Hepatocyte (in vitro differentiated cells): Measurements from ENCODE around the gene ACOT4. TPM values are rescaled to one million over a fixed set of nuclear protein-coding genes. Genes with fewer than 3 reads are reported as not detected.
"Not testable (repeated sequence)": the region's sequence is repeated elsewhere in the genome, so short reads cannot be mapped to it uniquely, and the experiment has no call there.

Experiments
- DNase-seq: peaks from one replicate; pipeline ENCODE4 v3.0.0-alpha.2; 2016; ENCODE audit warnings: low spot score
- H2AFZ ChIP-seq: fragments of 200-600 bp; sonication (generic); 2 replicates; pipeline ENCODE4 v1.6.0; 2016; ENCODE audit warnings: antibody characterized with exemption, mild to moderate bottlenecking
- H3K27ac ChIP-seq: fragments of 200-600 bp; sonication (generic); 2 replicates; pipeline ENCODE4 v1.5.1; 2016; ENCODE audit warnings: mild to moderate bottlenecking
- H3K27me3 ChIP-seq: fragments of 200-600 bp; sonication (generic); 2 replicates; pipeline ENCODE4 v1.6.1; 2016
- H3K36me3 ChIP-seq: fragments of 200-600 bp; sonication (generic); replicated peaks from 2 replicates; pipeline ENCODE4 v1.5.1; 2016; ENCODE audit warnings: low read depth; ENCODE audit not compliant: insufficient read depth
- H3K4me1 ChIP-seq: fragments of 200-600 bp; sonication (generic); 2 replicates; pipeline ENCODE4 v1.5.1; 2016; ENCODE audit warnings: mild to moderate bottlenecking, moderate library complexity; ENCODE audit not compliant: insufficient read depth
- H3K4me2 ChIP-seq: fragments of 200-600 bp; sonication (generic); 2 replicates; pipeline ENCODE4 v1.6.0; 2016
- H3K4me3 ChIP-seq: fragments of 200-600 bp; sonication (generic); 2 replicates; pipeline ENCODE4 v1.5.1; 2016; ENCODE audit warnings: mild to moderate bottlenecking
- H3K79me2 ChIP-seq: fragments of 200-600 bp; sonication (generic); 2 replicates; pipeline ENCODE4 v1.6.0; 2017; ENCODE audit warnings: mild to moderate bottlenecking
- H3K9me2 ChIP-seq: fragments of 200-600 bp; sonication (generic); replicated peaks from 2 replicates; pipeline ENCODE4 v1.6.0; 2017; ENCODE audit warnings: mild to moderate bottlenecking; ENCODE audit not compliant: insufficient read depth
- H3K9me3 ChIP-seq: fragments of 200-600 bp; sonication (generic); 2 replicates; pipeline ENCODE4 v1.5.1; 2016; ENCODE audit warnings: low read depth, mild to moderate bottlenecking
- H4K20me1 ChIP-seq: fragments of 200-600 bp; sonication (generic); 2 replicates; pipeline ENCODE4 v1.6.0; 2016; ENCODE audit warnings: mild to moderate bottlenecking; ENCODE audit not compliant: insufficient read depth, poor library complexity, severe bottlenecking
- EZH2 ChIP-seq: fragments of 200-600 bp; sonication (generic); IDR thresholded peaks from 2 replicates; pipeline ENCODE4 v1.6.1; 2016; ENCODE audit warnings: antibody characterized with exemption, mild to moderate bottlenecking, borderline replicate concordance
- EZH2phosphoT487 ChIP-seq: fragments of 200-600 bp; sonication (generic); IDR thresholded peaks from one replicate; pipeline ENCODE4 v1.6.1; 2018; ENCODE audit warnings: antibody characterized with exemption, mild to moderate bottlenecking, low read depth, moderate library complexity; ENCODE audit not compliant: unreplicated experiment, severe bottlenecking
- WGBS: methylation state at CpG from one replicate; pipeline ENCODE4 v1.1.6; 2016; ENCODE audit warnings: low lambda C conversion rate; ENCODE audit errors: missing lambda C conversion rate; 5-methylcytosine and 5-hydroxymethylcytosine counted together
- polyA plus RNA-seq: library from polyadenylated mRNA; unstranded; fragments of >200 nt; fragmentation: Nextera tagmentation; extraction: Ambion mirVana; gene quantifications from 2 replicates; pipeline ENCODE4 v1.2.1, GENCODE V29; 2016
- total RNA-seq: library from RNA; depleted of rRNA; stranded (reverse); fragments of >200 nt; gene quantifications from 2 replicates; pipeline ENCODE4 v1.2.3, GENCODE V29; 2014
- TF ChIP-seq, protein P1 (sequence below): fragments of 200-600 bp; sonication (generic); IDR thresholded peaks from 2 replicates; pipeline ENCODE4 v1.5.1; 2016; ENCODE audit warnings: antibody characterized with exemption, mild to moderate bottlenecking; ENCODE audit not compliant: poor library complexity

ACOT4 gene
- total and polyA plus RNA-seq, 2 experiments from 2014 or later, result 2.1 to 2.5 TPM

DNA sequence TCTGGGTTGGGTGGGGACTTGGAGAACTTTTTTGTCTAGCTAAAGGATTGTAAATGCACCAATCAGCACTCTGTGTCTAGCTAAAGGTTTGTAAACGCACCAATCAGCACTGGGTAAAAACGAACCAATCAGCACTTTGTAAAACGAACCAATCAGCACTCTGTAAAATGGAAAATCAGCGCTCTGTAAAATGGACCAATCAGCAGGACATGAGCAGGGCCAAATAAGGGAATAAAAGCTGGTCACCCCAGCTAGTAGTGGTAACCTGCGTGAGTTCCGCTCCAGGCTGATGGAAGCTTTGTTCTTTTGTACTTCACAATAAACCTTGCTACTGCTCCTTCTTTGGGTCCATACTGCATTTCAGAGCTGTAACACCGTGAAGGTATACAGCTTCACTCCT, 24.3 kb upstream of the ACOT4 start:
- WGBS, result 95% methylated on average over 7 of the region's 7 CpGs
- Histone ChIP-seq H2AFZ (no peak overlapping the region), H3K27me3 (no peaks in the 10 kb centered on the region), H3K4me3 (no peak overlapping the region), H3K9me3 (peaks cover 3% of the 10 kb centered on the region), H3K9me2 (no peaks in the 10 kb centered on the region), H3K4me2 (peak overlapping the region; percentile 82), H3K36me3 (no peaks in the 10 kb centered on the region), H3K4me1 (peaks cover 13% of the 10 kb centered on the region), H3K79me2 (peaks cover 20% of the 10 kb centered on the region), H4K20me1 (no peaks in the 10 kb centered on the region), H3K27ac (peak overlapping the region; percentile 100)
- TF ChIP-seq EZH2phosphoT487, result no peak
- TF ChIP-seq EZH2, result no peak
- TF ChIP-seq, protein P1, sequence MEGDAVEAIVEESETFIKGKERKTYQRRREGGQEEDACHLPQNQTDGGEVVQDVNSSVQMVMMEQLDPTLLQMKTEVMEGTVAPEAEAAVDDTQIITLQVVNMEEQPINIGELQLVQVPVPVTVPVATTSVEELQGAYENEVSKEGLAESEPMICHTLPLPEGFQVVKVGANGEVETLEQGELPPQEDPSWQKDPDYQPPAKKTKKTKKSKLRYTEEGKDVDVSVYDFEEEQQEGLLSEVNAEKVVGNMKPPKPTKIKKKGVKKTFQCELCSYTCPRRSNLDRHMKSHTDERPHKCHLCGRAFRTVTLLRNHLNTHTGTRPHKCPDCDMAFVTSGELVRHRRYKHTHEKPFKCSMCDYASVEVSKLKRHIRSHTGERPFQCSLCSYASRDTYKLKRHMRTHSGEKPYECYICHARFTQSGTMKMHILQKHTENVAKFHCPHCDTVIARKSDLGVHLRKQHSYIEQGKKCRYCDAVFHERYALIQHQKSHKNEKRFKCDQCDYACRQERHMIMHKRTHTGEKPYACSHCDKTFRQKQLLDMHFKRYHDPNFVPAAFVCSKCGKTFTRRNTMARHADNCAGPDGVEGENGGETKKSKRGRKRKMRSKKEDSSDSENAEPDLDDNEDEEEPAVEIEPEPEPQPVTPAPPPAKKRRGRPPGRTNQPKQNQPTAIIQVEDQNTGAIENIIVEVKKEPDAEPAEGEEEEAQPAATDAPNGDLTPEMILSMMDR, result no peak
- DNase-seq, result no peak

DNA sequence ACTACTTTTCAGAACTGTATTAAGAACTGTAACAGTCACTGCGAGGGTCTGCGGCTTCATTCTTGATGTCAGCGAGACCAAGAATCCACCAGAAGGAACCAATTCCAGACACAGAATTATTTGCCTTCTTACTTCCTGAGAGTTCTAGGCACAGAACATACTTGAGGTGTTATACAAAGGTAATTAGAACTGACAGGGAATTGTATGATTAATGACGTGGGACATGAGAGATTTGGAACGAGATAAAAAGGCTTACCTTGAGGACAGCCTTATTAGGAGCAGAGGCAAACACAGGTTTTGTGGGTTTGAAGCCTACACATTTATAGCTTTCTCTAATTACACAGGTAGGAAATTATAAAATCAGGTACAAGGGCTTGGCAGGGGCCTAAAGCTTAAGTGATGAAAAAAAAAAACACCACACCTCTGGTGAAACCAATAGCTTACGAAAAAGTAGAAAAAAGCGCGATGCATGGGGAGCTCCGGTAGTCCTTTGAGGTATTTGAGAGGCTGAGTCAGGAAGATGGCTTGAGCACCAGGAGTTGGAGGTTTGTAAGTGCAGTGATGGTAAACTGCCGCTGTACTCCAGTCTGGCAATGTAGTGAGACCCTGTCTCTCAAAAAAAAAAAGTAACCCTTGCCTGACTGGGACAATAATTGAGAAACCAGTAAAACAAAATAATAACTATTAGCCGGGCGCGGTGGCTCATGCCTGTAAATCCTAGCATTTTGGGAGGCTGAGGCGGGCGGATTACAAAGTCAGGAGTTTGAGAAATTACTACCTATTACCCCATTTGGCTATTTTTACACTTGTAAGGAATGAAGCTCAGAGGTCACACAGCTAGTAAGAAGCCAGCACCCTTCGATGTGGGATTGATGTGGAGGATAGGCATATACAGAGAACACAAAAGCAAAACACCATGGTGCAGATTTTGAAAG, 23.5 kb upstream of the ACOT4 start:
- peak overlapping the region; percentile 82 for H3K4me2 ChIP-seq
- peak overlapping the region; percentile 71 for H3K4me3 ChIP-seq
- H2AFZ ChIP-seq, result peak overlapping the region; percentile 92
- TF ChIP-seq, protein P1, result no peak
- peaks cover 20% of the 10 kb centered on the region for H3K79me2 ChIP-seq
- H3K27me3 ChIP-seq, result no peaks in the 10 kb centered on the region
- DNase-seq, result peak; percentile 30
- no peaks in the 10 kb centered on the region for H4K20me1 ChIP-seq
- H3K36me3 ChIP-seq, result no peaks in the 10 kb centered on the region
- 64% methylated on average over 16 of the region's 16 CpGs for WGBS
- H3K27ac ChIP-seq, result peak overlapping the region; percentile 100
- peaks cover 13% of the 10 kb centered on the region for H3K4me1 ChIP-seq
- H3K9me3 ChIP-seq, result no peaks in the 10 kb centered on the region
- H3K9me2 ChIP-seq, result no peaks in the 10 kb centered on the region

- not testable (repeated sequence) for DNase-seq
Observed at GRCh38 chr14:73568886-73569184, 22.8 kb upstream of the ACOT4 start.

GRCh38 chr14:73569185-73569958, 22.3 kb upstream of the ACOT4 start, which contains the start of gene ACOT2:
Gene ACOT2, plus strand, starts transcription at chr14:73569213. Its CDS starts 28 bp downstream, at chr14:73569241.
- DNase-seq, result peak; percentile 92
- TF ChIP-seq EZH2phosphoT487, result peak; percentile 85
- H3K4me2 ChIP-seq, result peak within 1 kb of the TSS; percentile 82
- not testable (repeated sequence) for H4K20me1 ChIP-seq, H3K9me3 ChIP-seq, H3K36me3 ChIP-seq, H3K27me3 ChIP-seq, H3K9me2 ChIP-seq
- H3K27ac ChIP-seq, result peak within 1 kb of the TSS; percentile 100
- peak within 1 kb of the TSS; percentile 92 for H2AFZ ChIP-seq
- 33% methylated on average over 35 of the region's 83 CpGs for WGBS
- peak within 1 kb of the TSS; percentile 71 for H3K4me3 ChIP-seq
- H3K4me1 ChIP-seq, result peaks cover 13% of the 10 kb centered on the region
- H3K79me2 ChIP-seq, result peaks cover 20% of the 10 kb centered on the region

More at GRCh38 chr14:73568886-73569184, 22.8 kb upstream of the ACOT4 start:
- peak overlapping the region; percentile 82 for H3K4me2 ChIP-seq
- H3K4me1 ChIP-seq, result peaks cover 13% of the 10 kb centered on the region
- not testable (repeated sequence) for H3K9me3 ChIP-seq, H4K20me1 ChIP-seq, H3K36me3 ChIP-seq, H3K9me2 ChIP-seq, H3K27me3 ChIP-seq
- peak overlapping the region; percentile 92 for H2AFZ ChIP-seq
- peak overlapping the region; percentile 100 for H3K27ac ChIP-seq
- H3K79me2 ChIP-seq, result peaks cover 20% of the 10 kb centered on the region
- WGBS, result 30% methylated on average over 4 of the region's 4 CpGs
- H3K4me3 ChIP-seq, result peak overlapping the region; percentile 71
